Measurements from ENCODE around the gene ADM2. TPM values are rescaled to one million over a fixed set of nuclear protein-coding genes. Genes with fewer than 3 reads are reported as not detected.

ADM2 gene
- polyA plus RNA-seq, 1 of the 3 experiments (the other 2 are of a cell fraction): 0.61 TPM

DNA sequence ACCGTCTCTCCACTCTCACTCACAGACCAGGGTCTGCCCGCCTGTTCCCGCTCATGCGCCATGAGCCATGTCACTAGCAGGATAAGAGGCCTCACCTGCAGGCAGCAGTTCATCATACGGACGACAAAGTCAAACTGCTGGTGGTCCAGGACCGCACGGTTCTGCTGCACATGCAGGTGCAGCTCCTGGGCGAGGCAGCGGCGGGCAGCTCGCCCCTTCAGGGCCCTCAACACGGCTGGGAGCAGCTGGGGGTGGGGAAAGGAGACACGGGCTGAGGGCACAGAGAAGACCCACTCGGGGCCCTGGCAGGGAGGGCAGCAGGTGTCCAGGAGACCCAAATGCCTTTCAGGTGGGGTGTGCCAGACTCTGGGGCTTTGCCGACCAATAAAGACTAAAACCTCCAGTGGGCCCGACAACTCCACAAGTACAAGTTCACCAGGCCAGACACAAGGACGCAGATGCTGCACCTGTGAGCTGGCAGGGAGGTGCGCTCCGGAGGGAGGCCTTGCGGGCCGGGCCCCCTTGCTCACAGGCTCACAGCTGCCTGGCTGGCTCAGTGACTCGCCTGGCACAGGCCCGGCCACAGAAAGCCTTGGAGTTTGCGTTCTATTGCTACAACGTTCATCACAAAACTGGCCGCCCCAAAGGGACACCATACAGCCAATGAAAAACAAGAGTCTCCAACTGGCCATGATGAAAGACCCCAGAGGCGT is 18.0 kb upstream of the ADM2 start:
- H3K9me2 ChIP-seq: no peaks in the 10 kb centered on the region
- H3K36me3 ChIP-seq (replicated peaks in 1 of 2; ENCODE audit: control insufficient read depth in 1 of 2, insufficient read depth in 2 of 2, low read length in 1 of 2): peaks cover 0 to 85% of the 10 kb centered on the region in 2 experiments
- peaks cover 3% of the 10 kb centered on the region; the same call in 1 of the 2 replicates for H3K79me2 ChIP-seq (ENCODE audit: insufficient read depth)
- no peak overlapping the region for H3K4me2 ChIP-seq
- ChIA-PET CTCF (interaction anchor here (1.2 to 1.4 kb wide), 2 partner anchors 10 to 157 kb away, joined by 3 to 4 read pairs; no protein-coding TSS in a partner anchor), POLR2A (no interaction called here)
- no peaks in the 10 kb centered on the region for H3K27me3 ChIP-seq (ENCODE audit: insufficient read depth)
- no peaks in the 10 kb centered on the region for H3F3A ChIP-seq (replicated peaks; ENCODE audit: insufficient read depth)
- no peak overlapping the region for H3K9ac ChIP-seq
- H3K27ac ChIP-seq (ENCODE audit: low read depth in 2 of 2, low read length in 1 of 2): no peak overlapping the region
- H3K9me3 ChIP-seq: no peaks in the 10 kb centered on the region
- no peak for TF ChIP-seq RAD21 (IDR thresholded peaks at IDR 0.05; ENCODE audit: low read length)
- TF ChIP-seq CHD2 (IDR thresholded peaks at IDR 0.05; ENCODE audit: low read length, partially characterized antibody): no peak
- TF ChIP-seq SMC3 (IDR thresholded peaks at IDR 0.05; ENCODE audit: low read depth, low read length): no peak
- TF ChIP-seq SIN3A (IDR thresholded peaks at IDR 0.05; ENCODE audit: borderline replicate concordance, low read depth, low read length): no peak
- no peak for TF ChIP-seq MXI1 (IDR thresholded peaks at IDR 0.05; ENCODE audit: low read depth, low read length)
- TF ChIP-seq, protein P1, sequence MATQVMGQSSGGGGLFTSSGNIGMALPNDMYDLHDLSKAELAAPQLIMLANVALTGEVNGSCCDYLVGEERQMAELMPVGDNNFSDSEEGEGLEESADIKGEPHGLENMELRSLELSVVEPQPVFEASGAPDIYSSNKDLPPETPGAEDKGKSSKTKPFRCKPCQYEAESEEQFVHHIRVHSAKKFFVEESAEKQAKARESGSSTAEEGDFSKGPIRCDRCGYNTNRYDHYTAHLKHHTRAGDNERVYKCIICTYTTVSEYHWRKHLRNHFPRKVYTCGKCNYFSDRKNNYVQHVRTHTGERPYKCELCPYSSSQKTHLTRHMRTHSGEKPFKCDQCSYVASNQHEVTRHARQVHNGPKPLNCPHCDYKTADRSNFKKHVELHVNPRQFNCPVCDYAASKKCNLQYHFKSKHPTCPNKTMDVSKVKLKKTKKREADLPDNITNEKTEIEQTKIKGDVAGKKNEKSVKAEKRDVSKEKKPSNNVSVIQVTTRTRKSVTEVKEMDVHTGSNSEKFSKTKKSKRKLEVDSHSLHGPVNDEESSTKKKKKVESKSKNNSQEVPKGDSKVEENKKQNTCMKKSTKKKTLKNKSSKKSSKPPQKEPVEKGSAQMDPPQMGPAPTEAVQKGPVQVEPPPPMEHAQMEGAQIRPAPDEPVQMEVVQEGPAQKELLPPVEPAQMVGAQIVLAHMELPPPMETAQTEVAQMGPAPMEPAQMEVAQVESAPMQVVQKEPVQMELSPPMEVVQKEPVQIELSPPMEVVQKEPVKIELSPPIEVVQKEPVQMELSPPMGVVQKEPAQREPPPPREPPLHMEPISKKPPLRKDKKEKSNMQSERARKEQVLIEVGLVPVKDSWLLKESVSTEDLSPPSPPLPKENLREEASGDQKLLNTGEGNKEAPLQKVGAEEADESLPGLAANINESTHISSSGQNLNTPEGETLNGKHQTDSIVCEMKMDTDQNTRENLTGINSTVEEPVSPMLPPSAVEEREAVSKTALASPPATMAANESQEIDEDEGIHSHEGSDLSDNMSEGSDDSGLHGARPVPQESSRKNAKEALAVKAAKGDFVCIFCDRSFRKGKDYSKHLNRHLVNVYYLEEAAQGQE (IDR thresholded peaks at IDR 0.05; ENCODE audit: low read depth, low read length): no peak
- TF ChIP-seq RFX5 (IDR thresholded peaks at IDR 0.05; ENCODE audit: low read length): no peak
- TF ChIP-seq, protein P2, sequence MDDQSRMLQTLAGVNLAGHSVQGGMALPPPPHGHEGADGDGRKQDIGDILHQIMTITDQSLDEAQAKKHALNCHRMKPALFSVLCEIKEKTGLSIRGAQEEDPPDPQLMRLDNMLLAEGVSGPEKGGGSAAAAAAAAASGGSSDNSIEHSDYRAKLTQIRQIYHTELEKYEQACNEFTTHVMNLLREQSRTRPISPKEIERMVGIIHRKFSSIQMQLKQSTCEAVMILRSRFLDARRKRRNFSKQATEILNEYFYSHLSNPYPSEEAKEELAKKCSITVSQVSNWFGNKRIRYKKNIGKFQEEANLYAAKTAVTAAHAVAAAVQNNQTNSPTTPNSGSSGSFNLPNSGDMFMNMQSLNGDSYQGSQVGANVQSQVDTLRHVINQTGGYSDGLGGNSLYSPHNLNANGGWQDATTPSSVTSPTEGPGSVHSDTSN (IDR thresholded peaks at IDR 0.05): no peak
- no peak for TF ChIP-seq EZH2phosphoT487 (IDR thresholded peaks at IDR 0.05; ENCODE audit: borderline replicate concordance, low read depth)
- TF ChIP-seq NRF1 (IDR thresholded peaks at IDR 0.05; ENCODE audit: low read depth, low read length): no peak
- TF ChIP-seq ELF1 (IDR thresholded peaks at IDR 0.05): no peak
- no peak for TF ChIP-seq NFIC (IDR thresholded peaks at IDR 0.05; ENCODE audit: borderline replicate concordance)
- no peak for TF ChIP-seq TCF12 (IDR thresholded peaks at IDR 0.05)
- TF ChIP-seq GATA2 (CRISPR knock-in tag; IDR thresholded peaks at IDR 0.05): no peak
- TF ChIP-seq, protein P3, sequence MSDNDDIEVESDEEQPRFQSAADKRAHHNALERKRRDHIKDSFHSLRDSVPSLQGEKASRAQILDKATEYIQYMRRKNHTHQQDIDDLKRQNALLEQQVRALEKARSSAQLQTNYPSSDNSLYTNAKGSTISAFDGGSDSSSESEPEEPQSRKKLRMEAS (IDR thresholded peaks at IDR 0.05; ENCODE audit: low read depth): no peak
- TF ChIP-seq, protein P4, sequence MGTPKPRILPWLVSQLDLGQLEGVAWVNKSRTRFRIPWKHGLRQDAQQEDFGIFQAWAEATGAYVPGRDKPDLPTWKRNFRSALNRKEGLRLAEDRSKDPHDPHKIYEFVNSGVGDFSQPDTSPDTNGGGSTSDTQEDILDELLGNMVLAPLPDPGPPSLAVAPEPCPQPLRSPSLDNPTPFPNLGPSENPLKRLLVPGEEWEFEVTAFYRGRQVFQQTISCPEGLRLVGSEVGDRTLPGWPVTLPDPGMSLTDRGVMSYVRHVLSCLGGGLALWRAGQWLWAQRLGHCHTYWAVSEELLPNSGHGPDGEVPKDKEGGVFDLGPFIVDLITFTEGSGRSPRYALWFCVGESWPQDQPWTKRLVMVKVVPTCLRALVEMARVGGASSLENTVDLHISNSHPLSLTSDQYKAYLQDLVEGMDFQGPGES (IDR thresholded peaks at IDR 0.05; ENCODE audit: low read depth, low read length): no peak
- no peak for DNase-seq
- 98% methylated on average over 13 of the region's 28 CpGs for WGBS (ENCODE audit: low lambda C conversion rate)
- H2AFZ ChIP-seq (ENCODE audit: low read depth): no peak overlapping the region
- H3K4me3 ChIP-seq (ENCODE audit: low read depth in 2 of 2, low read length in 1 of 2): no peak overlapping the region
- no peaks in the 10 kb centered on the region for H3K4me1 ChIP-seq (ENCODE audit: control insufficient read depth in 1 of 2, insufficient read depth in 2 of 2, low read depth in 1 of 2, low read length in 1 of 2)
- peaks cover 6% of the 10 kb centered on the region for H4K20me1 ChIP-seq (ENCODE audit: insufficient read depth)

Measured in SK-N-SH (cell line).